Upper lobe of left lung (tissue), 6 donors: ENCODE data around the gene XIRP2. TPM values are rescaled to one million over a fixed set of nuclear protein-coding genes. Genes with fewer than 3 reads are reported as not detected.

ENCODE experiments used
- ATAC-seq, 2 donors: fragments of 200-7000 bp; cut with Tn5 transposase; one replicate each; pipeline ENCODE4 v1.9.1; 2022; ENCODE audit warnings: mild to moderate bottlenecking in 2 of 2, moderate library complexity in 2 of 2; ENCODE audit not compliant: low FRiP score in 2 of 2
- DNase-seq, 2 donors: peaks; one replicate each; pipeline ENCODE4 v3.0.0-alpha.2; 2019 to 2020
- H3K27ac ChIP-seq, 4 donors: fragments of 200-600 bp; sonication (generic); one replicate each; pipeline ENCODE4 v1.5.1; 2016 to 2019
- H3K27me3 ChIP-seq, 4 donors: fragments of 200-600 bp; sonication (generic); one replicate each; pipeline ENCODE4 v1.5.1; 2017 to 2019
- H3K36me3 ChIP-seq, 4 donors: fragments of 200-600 bp; sonication (generic); one replicate each; pipeline ENCODE4 v1.5.1; 2016 to 2019
- H3K4me1 ChIP-seq, 4 donors: fragments of 200-600 bp; sonication (generic); one replicate each; pipeline ENCODE4 v1.5.1; 2018 to 2019
- H3K4me3 ChIP-seq, 4 donors: fragments of 200-600 bp; sonication (generic); one replicate each; pipeline ENCODE4 v1.5.1; 2017 to 2019; ENCODE audit warnings: mild to moderate bottlenecking in 2 of 4, moderate library complexity in 1 of 4
- H3K9me3 ChIP-seq, 4 donors: fragments of 200-600 bp; sonication (generic); one replicate each; pipeline ENCODE4 v1.5.1; 2018 to 2019
- EP300 ChIP-seq, 4 donors: sonication (generic); formaldehyde crosslinking; IDR thresholded peaks; one replicate each; pipeline ENCODE4 v1.5.1; 2017; ENCODE audit warnings: antibody characterized with exemption in 4 of 4, control low read depth in 2 of 4
- POLR2A ChIP-seq, 4 donors: fragments of 450-650 bp; IDR thresholded peaks; one replicate each; pipeline ENCODE4 v1.5.1; 2016 to 2017; ENCODE audit warnings: antibody characterized with exemption in 4 of 4, mild to moderate bottlenecking in 2 of 4
- POLR2AphosphoS5 ChIP-seq, 2 donors: sonication (generic); formaldehyde crosslinking; IDR thresholded peaks; one replicate each; pipeline ENCODE4 v1.5.1; 2017; ENCODE audit warnings: antibody characterized with exemption in 2 of 2
- WGBS, 2 donors: methylation state at CpG; one replicate each; pipeline ENCODE4 v1.1.5; 2017 to 2018; 5-methylcytosine and 5-hydroxymethylcytosine counted together
- total RNA-seq, 6 donors: library from RNA; depleted of rRNA in 4 of 6; stranded (reverse); fragments of >200 nt in 4 of 6; gene quantifications; one replicate each; pipeline versions ENCODE4 v1.1.0 to v1.2.1, GENCODE V29; 2016 to 2021
- TF ChIP-seq, protein P1 (sequence below), 6 experiments: fragments of 450-650 bp in 4 of 6; fragments of 200-600 bp in 2 of 6; sonication (generic) in 2 of 6; IDR thresholded peaks; one replicate each; pipeline ENCODE4 v1.5.1; 2016 to 2019; ENCODE audit warnings: antibody characterized with exemption in 6 of 6
- donor health status: DM: no; HTN: no; CAD: no; lungs with moderate emphysema.
- donor health status: DM: no; HTN: yes; CAD: no; lungs with severe emphysema.

XIRP2 gene
- total RNA-seq, 6 donors from 2014 or later = under 0.01 to 0.89 (median 0.33) TPM; not detected in 2

GRCh38 chr2:167049659-167050058, 161.4 kb downstream of the XIRP2 start:
- ATAC-seq (no peak), DNase-seq (no peak)
- H3K27me3 ChIP-seq = no peaks in the 10 kb centered on the region
- H3K9me3 ChIP-seq = no peaks in the 10 kb centered on the region
- no peak overlapping the region for H3K4me3 ChIP-seq
- H3K27ac ChIP-seq = no peak overlapping the region
- H3K4me1 ChIP-seq = no peaks in the 10 kb centered on the region
- TF ChIP-seq, protein P1, sequence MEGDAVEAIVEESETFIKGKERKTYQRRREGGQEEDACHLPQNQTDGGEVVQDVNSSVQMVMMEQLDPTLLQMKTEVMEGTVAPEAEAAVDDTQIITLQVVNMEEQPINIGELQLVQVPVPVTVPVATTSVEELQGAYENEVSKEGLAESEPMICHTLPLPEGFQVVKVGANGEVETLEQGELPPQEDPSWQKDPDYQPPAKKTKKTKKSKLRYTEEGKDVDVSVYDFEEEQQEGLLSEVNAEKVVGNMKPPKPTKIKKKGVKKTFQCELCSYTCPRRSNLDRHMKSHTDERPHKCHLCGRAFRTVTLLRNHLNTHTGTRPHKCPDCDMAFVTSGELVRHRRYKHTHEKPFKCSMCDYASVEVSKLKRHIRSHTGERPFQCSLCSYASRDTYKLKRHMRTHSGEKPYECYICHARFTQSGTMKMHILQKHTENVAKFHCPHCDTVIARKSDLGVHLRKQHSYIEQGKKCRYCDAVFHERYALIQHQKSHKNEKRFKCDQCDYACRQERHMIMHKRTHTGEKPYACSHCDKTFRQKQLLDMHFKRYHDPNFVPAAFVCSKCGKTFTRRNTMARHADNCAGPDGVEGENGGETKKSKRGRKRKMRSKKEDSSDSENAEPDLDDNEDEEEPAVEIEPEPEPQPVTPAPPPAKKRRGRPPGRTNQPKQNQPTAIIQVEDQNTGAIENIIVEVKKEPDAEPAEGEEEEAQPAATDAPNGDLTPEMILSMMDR (IDR thresholded peaks at IDR 0.05) = no peak
- no peak for TF ChIP-seq POLR2A (IDR thresholded peaks at IDR 0.05)
- TF ChIP-seq POLR2AphosphoS5 (IDR thresholded peaks at IDR 0.05) = no peak
- no peaks in the 10 kb centered on the region for H3K36me3 ChIP-seq
- 70 to 76% methylated on average over 3 of the region's 3 CpGs for WGBS, 2 donors

GRCh38 chr2:167052825-167053224, 164.5 kb downstream of the XIRP2 start:
- no peaks in the 10 kb centered on the region for H3K9me3 ChIP-seq
- no peak overlapping the region for H3K4me3 ChIP-seq
- TF ChIP-seq, protein P1 (IDR thresholded peaks at IDR 0.05) = no peak
- TF ChIP-seq POLR2A (IDR thresholded peaks at IDR 0.05) (no peak), EP300 (IDR thresholded peaks at IDR 0.05) (no peak), POLR2AphosphoS5 (IDR thresholded peaks at IDR 0.05) (no peak)
- no peak for ATAC-seq
- no peaks in the 10 kb centered on the region for H3K36me3 ChIP-seq
- DNase-seq = no peak
- no peaks in the 10 kb centered on the region for H3K27me3 ChIP-seq
- no peaks in the 10 kb centered on the region for H3K4me1 ChIP-seq
- 70 to 86% methylated on average over 1 of the region's 1 CpG for WGBS, 2 donors
- no peak overlapping the region for H3K27ac ChIP-seq

DNA sequence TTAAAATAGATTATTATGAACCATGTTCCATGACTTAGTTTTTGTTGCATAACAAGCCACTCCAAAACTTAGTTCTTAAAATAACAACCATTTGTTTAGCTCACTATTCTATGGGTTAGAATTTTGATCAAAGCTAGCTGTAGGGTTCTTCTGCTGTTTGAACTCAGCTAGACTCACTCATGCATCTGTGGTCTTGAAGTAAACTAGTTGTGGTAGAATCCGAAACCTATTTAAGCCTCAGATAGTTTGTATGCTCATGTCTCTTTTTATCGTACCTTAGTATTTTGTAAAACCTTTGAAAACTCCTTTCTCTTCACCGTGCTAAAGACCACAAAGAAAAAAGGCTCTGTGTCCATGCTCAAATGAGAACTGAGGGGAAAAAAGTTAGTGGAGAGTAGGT, 166.6 kb downstream of the XIRP2 start:
- Histone ChIP-seq H3K27ac (no peak overlapping the region), H3K36me3 (no peaks in the 10 kb centered on the region), H3K4me3 (no peak overlapping the region), H3K9me3 (no peaks in the 10 kb centered on the region), H3K27me3 (no peaks in the 10 kb centered on the region), H3K4me1 (no peaks in the 10 kb centered on the region)
- WGBS, 2 donors = 88 to 92% methylated on average over 3 of the region's 3 CpGs
- DNase-seq = no peak
- no peak for ATAC-seq
- TF ChIP-seq, protein P1 (IDR thresholded peaks at IDR 0.05) = no peak

DNA sequence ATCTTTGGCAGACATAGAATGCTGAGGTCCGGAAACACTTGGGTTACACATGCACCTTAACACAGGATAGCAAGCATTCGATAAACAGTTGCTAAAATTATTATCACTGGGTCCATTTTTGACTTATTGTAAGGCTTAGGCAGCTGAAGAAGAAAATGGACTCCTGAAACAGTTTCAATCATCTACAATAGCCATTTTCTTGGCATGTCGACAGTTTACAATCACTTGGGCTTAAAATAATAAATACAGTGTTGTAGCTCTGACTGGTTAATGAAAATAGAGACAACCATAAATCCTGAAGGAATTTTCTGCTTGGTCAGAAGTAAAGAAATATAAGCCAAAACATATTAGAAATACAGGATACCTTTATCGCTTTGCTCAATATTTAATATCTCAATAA, 169.2 kb downstream of the XIRP2 start:
- 77 to 83% methylated on average over 4 of the region's 4 CpGs for WGBS, 2 donors

DNA sequence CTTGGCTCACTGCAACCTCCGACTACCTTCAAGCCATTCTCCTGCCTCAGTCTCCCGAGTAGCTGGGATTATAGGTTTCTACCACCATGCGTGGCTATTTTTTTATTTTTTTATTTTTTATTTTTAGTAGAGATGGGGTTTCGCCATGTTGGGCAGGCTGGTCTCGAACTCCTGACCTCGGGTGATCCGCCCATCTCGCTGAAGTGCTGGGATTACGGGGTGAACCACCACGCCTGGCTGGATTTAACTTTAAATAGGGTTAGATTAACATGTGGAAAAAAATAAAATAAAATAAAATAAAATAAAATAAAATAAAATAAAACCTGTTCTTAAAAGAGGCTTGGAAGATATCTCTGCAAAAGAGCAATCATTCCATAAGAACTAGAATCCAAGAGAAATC, 170.9 kb downstream of the XIRP2 start:
- ATAC-seq (no peak), DNase-seq (no peak)
- Histone ChIP-seq H3K9me3 (no peaks in the 10 kb centered on the region), H3K4me3 (no peak overlapping the region), H3K27me3 (no peaks in the 10 kb centered on the region), H3K4me1 (no peaks in the 10 kb centered on the region), H3K36me3 (no peaks in the 10 kb centered on the region), H3K27ac (no peak overlapping the region)
- 88 to 95% methylated on average over 10 of the region's 10 CpGs for WGBS, 2 donors
- TF ChIP-seq EP300 (IDR thresholded peaks at IDR 0.05) = no peak
- TF ChIP-seq, protein P1 (IDR thresholded peaks at IDR 0.05) = no peak

More for the DNA sequence above, 169.2 kb downstream of the XIRP2 start:
- H3K36me3 ChIP-seq = no peaks in the 10 kb centered on the region
- H3K27me3 ChIP-seq = no peaks in the 10 kb centered on the region
- no peak for DNase-seq
- TF ChIP-seq POLR2AphosphoS5 (IDR thresholded peaks at IDR 0.05) = no peak
- TF ChIP-seq, protein P1 (IDR thresholded peaks at IDR 0.05) = no peak
- no peak for TF ChIP-seq POLR2A (IDR thresholded peaks at IDR 0.05)
- TF ChIP-seq EP300 (IDR thresholded peaks at IDR 0.05) = no peak
- no peak overlapping the region for H3K27ac ChIP-seq
- no peaks in the 10 kb centered on the region for H3K9me3 ChIP-seq
- no peak for ATAC-seq
- H3K4me3 ChIP-seq = no peak overlapping the region
- H3K4me1 ChIP-seq = no peaks in the 10 kb centered on the region
